ENCODE results near the gene PIP5K1B.

Gene PIP5K1B

GRCh38 chr9:68999393-69000105 lies 294.5 kb downstream of the PIP5K1B start:
- H3K4me3 ChIP-seq (ENCODE audit: low read depth, low read length): no peak overlapping the region
- TF ChIP-seq, protein P1, sequence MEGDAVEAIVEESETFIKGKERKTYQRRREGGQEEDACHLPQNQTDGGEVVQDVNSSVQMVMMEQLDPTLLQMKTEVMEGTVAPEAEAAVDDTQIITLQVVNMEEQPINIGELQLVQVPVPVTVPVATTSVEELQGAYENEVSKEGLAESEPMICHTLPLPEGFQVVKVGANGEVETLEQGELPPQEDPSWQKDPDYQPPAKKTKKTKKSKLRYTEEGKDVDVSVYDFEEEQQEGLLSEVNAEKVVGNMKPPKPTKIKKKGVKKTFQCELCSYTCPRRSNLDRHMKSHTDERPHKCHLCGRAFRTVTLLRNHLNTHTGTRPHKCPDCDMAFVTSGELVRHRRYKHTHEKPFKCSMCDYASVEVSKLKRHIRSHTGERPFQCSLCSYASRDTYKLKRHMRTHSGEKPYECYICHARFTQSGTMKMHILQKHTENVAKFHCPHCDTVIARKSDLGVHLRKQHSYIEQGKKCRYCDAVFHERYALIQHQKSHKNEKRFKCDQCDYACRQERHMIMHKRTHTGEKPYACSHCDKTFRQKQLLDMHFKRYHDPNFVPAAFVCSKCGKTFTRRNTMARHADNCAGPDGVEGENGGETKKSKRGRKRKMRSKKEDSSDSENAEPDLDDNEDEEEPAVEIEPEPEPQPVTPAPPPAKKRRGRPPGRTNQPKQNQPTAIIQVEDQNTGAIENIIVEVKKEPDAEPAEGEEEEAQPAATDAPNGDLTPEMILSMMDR (IDR thresholded peaks at IDR 0.05; ENCODE audit: low read depth, low read length): peak; percentile 77

DNA sequence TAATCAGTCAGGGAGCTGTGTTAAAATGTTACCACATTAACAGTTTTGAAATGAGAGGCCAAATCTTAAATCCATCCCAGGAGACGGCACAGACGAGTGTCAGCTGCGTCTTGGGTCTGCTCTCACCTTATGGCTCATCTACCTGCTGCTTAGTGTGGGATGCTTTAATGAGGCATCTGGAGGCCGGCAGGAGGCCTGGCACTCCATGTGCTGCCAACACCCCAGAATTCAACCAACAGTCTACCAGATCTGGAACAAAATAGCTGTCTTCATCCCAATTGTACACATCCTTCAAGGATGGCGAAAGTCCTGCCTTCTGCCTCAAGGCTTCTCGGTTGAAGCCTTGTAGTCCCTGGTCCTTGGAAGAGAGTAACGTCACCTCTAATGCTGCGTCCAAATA lies 296.9 kb downstream of the PIP5K1B start:
- H3K4me3 ChIP-seq (ENCODE audit: low read depth, low read length): no peak overlapping the region
- TF ChIP-seq, protein P1 (IDR thresholded peaks at IDR 0.05; ENCODE audit: low read depth, low read length): no peak

DNA sequence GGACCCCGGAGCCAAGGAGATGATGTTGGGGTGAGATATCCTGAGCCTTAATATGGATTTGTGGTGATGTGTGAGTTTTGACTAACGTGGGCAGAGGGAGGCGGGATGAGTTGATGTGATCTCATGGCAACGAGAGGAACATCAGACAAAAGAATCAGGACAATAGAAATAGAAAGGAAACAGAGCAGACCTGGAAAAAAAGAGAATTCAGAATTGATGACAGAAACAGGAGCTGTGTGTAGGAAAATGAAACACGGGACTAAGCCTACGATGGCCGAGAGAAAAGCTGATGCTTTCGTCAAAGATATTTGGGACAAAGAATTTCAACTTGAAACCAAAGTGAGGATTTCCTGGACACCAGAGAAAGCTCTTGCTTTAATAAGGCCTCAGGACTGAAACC lies 298.0 kb downstream of the PIP5K1B start:
- H3K4me3 ChIP-seq (ENCODE audit: low read depth, low read length): no peak overlapping the region
- TF ChIP-seq, protein P1 (IDR thresholded peaks at IDR 0.05; ENCODE audit: low read depth, low read length): no peak

GRCh38 chr9:69004836-69005235 lies 299.8 kb downstream of the PIP5K1B start:
- no peak overlapping the region for H3K4me3 ChIP-seq (ENCODE audit: low read depth, low read length)
- TF ChIP-seq, protein P1 (IDR thresholded peaks at IDR 0.05; ENCODE audit: low read depth, low read length): no peak

DNA sequence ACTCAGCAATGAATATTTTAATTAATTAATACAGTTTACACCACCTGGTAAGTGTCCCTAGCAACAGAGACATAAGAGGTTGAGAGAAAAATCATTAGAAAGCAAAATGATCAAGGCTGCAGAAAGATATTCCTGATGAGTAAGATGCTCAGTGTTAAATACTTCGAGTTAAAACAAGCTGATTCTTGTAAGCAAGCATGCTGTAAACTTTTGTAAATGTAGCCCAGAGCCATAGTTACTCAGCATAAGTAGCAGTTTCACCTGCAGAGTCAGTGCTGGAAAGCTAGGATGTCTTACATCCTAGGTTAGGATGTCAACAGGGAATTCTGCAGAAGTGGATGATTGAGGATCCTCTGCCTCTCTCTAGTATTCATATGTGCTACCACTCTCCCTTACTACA lies 304.7 kb downstream of the PIP5K1B start:
- TF ChIP-seq, protein P1 (IDR thresholded peaks at IDR 0.05; ENCODE audit: low read depth, low read length): no peak
- no peak overlapping the region for H3K4me3 ChIP-seq (ENCODE audit: low read depth, low read length)

DNA sequence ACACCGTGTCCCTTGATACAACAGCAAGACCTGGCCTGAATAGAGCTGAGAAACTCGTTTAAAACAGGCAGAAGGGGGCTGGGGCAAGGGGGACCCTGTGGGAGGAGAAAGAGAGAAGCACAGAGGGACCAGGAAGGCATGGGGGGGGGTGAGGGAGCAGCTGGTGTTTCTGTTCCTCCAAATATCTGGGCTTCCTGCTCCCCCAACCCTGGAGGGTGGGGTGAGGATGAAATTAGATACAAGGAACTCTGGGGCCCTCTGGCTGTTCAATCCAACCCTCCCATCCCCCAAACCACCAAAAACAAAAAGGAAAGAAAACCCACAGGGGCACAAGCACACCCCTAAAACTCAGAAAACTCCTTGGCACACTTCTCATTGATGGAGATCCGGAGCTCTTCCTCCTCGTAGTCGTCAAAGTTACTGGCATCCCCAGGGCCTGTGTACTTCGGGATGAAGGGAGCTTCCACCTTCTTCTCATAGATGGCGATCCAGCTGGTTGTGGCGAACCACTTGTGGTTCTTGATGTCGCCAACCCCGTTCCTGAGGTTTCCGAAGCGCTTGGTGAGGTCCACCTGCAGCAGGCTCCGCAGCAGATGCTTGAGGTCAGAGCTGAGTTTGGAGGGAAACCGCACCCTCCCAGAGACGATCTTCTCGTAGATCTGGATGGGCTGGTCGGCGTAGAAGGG lies 307.8 kb downstream of the PIP5K1B start:
- H3K4me3 ChIP-seq (ENCODE audit: low read depth, low read length): no peak overlapping the region
- TF ChIP-seq, protein P1 (IDR thresholded peaks at IDR 0.05; ENCODE audit: low read depth, low read length): no peak

GRCh38 chr9:69013382-69013727 lies 308.3 kb downstream of the PIP5K1B start:
- H3K4me3 ChIP-seq (ENCODE audit: low read depth, low read length): no peak overlapping the region
- TF ChIP-seq, protein P1 (IDR thresholded peaks at IDR 0.05; ENCODE audit: low read depth, low read length): no peak
